Kidney epithelial cell (primary cell): Measurements from ENCODE around the gene POLR3K. TPM values are rescaled to one million over a fixed set of nuclear protein-coding genes. Genes with fewer than 3 reads are reported as not detected.
A peak's percentile ranks its signal among the peaks of the same experiment; 100 is the strongest.

ENCODE experiments used
- DNase-seq: peaks from one replicate; pipeline ENCODE4 v3.0.0-alpha.2; 2010; ENCODE audit warnings: low read depth
- H3K27me3 ChIP-seq: 2 replicates; pipeline ENCODE4 v1.6.0; 2011; ENCODE audit warnings: low read length; ENCODE audit not compliant: control insufficient read depth, insufficient read depth
- H3K36me3 ChIP-seq: 2 replicates; pipeline ENCODE4 v1.5.1; 2011; ENCODE audit warnings: low read length; ENCODE audit not compliant: control insufficient read depth, insufficient read depth
- H3K4me3 ChIP-seq: 2 replicates; pipeline ENCODE4 v1.5.1; 2011; ENCODE audit warnings: low read depth, mild to moderate bottlenecking, control low read depth, low read length
- total RNA-seq: library from RNA; depleted of rRNA; stranded (reverse); fragments of >200 nt; gene quantifications from 2 replicates; pipeline ENCODE4 v1.2.3, GENCODE V29; 2015
- TF ChIP-seq, protein P1 (sequence below): IDR thresholded peaks from 2 replicates; pipeline ENCODE4 v1.5.1; 2011; ENCODE audit warnings: mild to moderate bottlenecking, moderate library complexity, low read length, control low read depth, inconsistent platforms; ENCODE audit not compliant: insufficient read depth, poor library complexity, severe bottlenecking

Gene POLR3K
- total RNA-seq, 1 donor from 2014 or later, result 5.5 TPM

- Histone ChIP-seq H3K27me3 (no peaks in the 10 kb centered on the region), H3K36me3 (peaks cover 2% of the 10 kb centered on the region), H3K4me3 (no peak overlapping the region)
- no peak for DNase-seq
- TF ChIP-seq, protein P1, sequence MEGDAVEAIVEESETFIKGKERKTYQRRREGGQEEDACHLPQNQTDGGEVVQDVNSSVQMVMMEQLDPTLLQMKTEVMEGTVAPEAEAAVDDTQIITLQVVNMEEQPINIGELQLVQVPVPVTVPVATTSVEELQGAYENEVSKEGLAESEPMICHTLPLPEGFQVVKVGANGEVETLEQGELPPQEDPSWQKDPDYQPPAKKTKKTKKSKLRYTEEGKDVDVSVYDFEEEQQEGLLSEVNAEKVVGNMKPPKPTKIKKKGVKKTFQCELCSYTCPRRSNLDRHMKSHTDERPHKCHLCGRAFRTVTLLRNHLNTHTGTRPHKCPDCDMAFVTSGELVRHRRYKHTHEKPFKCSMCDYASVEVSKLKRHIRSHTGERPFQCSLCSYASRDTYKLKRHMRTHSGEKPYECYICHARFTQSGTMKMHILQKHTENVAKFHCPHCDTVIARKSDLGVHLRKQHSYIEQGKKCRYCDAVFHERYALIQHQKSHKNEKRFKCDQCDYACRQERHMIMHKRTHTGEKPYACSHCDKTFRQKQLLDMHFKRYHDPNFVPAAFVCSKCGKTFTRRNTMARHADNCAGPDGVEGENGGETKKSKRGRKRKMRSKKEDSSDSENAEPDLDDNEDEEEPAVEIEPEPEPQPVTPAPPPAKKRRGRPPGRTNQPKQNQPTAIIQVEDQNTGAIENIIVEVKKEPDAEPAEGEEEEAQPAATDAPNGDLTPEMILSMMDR, result no peak
Measured at GRCh38 chr16:88613-89012, 35.2 kb upstream of the POLR3K start.

GRCh38 chr16:86483-86952, 33.1 kb upstream of the POLR3K start:
- TF ChIP-seq, protein P1, result no peak
- no peak for DNase-seq
- H3K27me3 ChIP-seq, result no peaks in the 10 kb centered on the region
- H3K36me3 ChIP-seq, result peaks cover 2% of the 10 kb centered on the region
- H3K4me3 ChIP-seq, result no peak overlapping the region

DNA sequence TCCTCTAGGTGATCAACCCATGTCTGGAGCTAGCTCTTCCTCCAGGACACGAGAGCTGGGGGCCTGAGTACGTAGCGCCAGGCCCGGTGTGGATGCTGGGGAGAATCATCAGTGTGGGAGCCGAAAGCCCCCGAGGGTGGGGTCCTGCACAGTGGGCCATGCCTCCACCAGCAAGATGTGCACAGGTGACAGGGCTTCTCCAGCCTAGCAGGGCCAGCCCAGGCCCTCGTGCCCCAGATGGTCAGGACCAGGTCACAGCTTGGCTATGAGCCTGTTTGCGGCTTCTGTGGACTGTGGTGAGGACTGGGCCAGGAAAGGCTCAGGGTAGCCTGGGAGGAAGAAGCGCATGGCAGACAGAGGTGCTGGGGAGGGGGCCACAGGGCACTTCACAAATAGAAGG, 32.5 kb upstream of the POLR3K start:
- peaks cover 2% of the 10 kb centered on the region for H3K36me3 ChIP-seq
- TF ChIP-seq, protein P1, result no peak
- no peaks in the 10 kb centered on the region for H3K27me3 ChIP-seq
- no peak overlapping the region for H3K4me3 ChIP-seq
- no peak for DNase-seq

GRCh38 chr16:85407-85782, 32.0 kb upstream of the POLR3K start:
- Histone ChIP-seq H3K27me3 (no peaks in the 10 kb centered on the region), H3K4me3 (no peak overlapping the region), H3K36me3 (peaks cover 2% of the 10 kb centered on the region)
- no peak for DNase-seq
- TF ChIP-seq, protein P1, result no peak

DNA sequence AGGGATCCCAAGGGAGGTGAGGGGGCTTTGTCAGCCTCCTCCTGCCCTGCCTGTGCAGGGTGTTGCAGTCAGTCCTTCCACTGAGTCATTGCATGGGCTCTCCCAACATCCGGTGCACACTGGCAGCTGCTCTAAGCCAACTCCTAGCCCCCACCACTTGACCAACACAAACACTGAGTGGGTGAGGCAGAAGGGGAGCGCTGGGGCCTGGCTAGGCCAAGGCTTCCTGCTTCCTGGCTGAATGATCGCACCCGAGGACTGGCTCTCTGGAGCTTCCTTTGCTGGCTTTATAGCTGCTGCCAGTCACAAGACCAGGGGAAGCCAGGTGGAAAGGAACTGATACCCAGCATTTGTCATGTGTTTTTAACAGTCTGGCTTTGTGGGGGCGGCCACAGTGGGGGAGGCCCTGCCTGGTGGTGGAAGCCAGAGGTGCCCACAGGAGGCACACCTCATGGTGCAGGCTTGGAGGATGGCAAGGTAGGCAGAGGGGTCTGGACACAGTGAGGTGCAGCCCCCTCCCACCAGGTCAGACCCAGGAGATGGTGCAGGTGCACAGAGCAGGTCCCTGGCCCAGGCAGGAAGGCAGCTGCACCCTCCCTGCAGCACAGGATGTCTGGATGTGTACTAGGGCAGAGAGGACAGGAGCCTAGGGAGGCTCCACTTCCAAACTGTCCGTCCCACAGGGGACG, 31.5 kb upstream of the POLR3K start:
- DNase-seq, result peak; percentile 95
- Histone ChIP-seq H3K27me3 (no peaks in the 10 kb centered on the region), H3K4me3 (no peak overlapping the region), H3K36me3 (peaks cover 2% of the 10 kb centered on the region)
- TF ChIP-seq, protein P1, result no peak
